Mucosa of rectum (tissue), 2 donors: Measurements from ENCODE around the gene EHBP1L1.

Experiments
- H3K27ac ChIP-seq, 2 donors: one replicate each; pipeline ENCODE4 v1.7.0; 2013; ENCODE audit warnings: inconsistent platforms in 2 of 2, low read depth in 2 of 2, low read length in 2 of 2
- H3K27me3 ChIP-seq, 2 donors: one replicate each; pipeline ENCODE4 v1.7.0; 2013; ENCODE audit warnings: low read length in 2 of 2; ENCODE audit not compliant: control insufficient read depth in 2 of 2, insufficient read depth in 2 of 2
- H3K36me3 ChIP-seq, 2 donors: one replicate each; pipeline ENCODE4 v1.7.0; 2013; ENCODE audit warnings: low read length in 2 of 2; ENCODE audit not compliant: control insufficient read depth in 2 of 2, insufficient read depth in 2 of 2
- H3K4me1 ChIP-seq, 2 donors: one replicate each; pipeline ENCODE4 v1.7.0; 2013; ENCODE audit warnings: low read length in 2 of 2, mild to moderate bottlenecking in 1 of 2; ENCODE audit not compliant: control insufficient read depth in 2 of 2, insufficient read depth in 2 of 2
- H3K4me3 ChIP-seq, 2 donors: one replicate each; pipeline ENCODE4 v1.7.0; 2013; ENCODE audit warnings: low read length in 2 of 2
- H3K9ac ChIP-seq, 2 donors: one replicate each; pipeline ENCODE4 v1.7.0; 2013; ENCODE audit warnings: low read length in 2 of 2, low read depth in 1 of 2, mild to moderate bottlenecking in 1 of 2
- H3K9me3 ChIP-seq, 2 donors: one replicate each; pipeline ENCODE4 v1.7.0; 2013; ENCODE audit warnings: low read length in 2 of 2; ENCODE audit not compliant: control insufficient read depth in 2 of 2
- donor health status: healthy.
- donor health status: Normal muscosa, but diverticular disease.

Gene EHBP1L1

GRCh38 chr11:65572356-65573051 lies 3.3 kb upstream of the EHBP1L1 start, which contains the start of gene FAM89B:
TSS of gene FAM89B (plus strand) at chr11:65572538. CDS start at chr11:65572670, 132 bp downstream.
- no peaks in the 10 kb centered on the region for H3K9me3 ChIP-seq
- no peaks in the 10 kb centered on the region for H3K27me3 ChIP-seq
- peak within 1 kb of the TSS; percentile 56 to 64 for H3K9ac ChIP-seq
- peak within 1 kb of the TSS; percentile 90 to 95 for H3K4me3 ChIP-seq
- peaks cover 0 to 3% of the 10 kb centered on the region in 2 donors for H3K36me3 ChIP-seq
- H3K4me1 ChIP-seq: peaks cover 60 to 71% of the 10 kb centered on the region in 2 donors
- H3K27ac ChIP-seq: peak within 1 kb of the TSS; percentile 67 to 93

- Histone ChIP-seq H3K4me3 (peak overlapping the region; percentile 63 to 80), H3K9me3 (no peaks in the 10 kb centered on the region), H3K9ac (peak overlapping the region; percentile 56 to 64), H3K27ac (peak overlapping the region; percentile 70 to 93), H3K36me3 (no peaks in the 10 kb centered on the region), H3K27me3 (no peaks in the 10 kb centered on the region), H3K4me1 (peaks cover 70 to 76% of the 10 kb centered on the region in 2 donors)
Observed at GRCh38 chr11:65573391-65574079, 2.3 kb upstream of the EHBP1L1 start.

- Histone ChIP-seq H3K9me3 (no peaks in the 10 kb centered on the region), H3K27ac (peak overlapping the region; percentile 90 to 93), H3K27me3 (no peaks in the 10 kb centered on the region), H3K36me3 (peaks cover 0 to 3% of the 10 kb centered on the region in 2 donors), H3K9ac (peak overlapping the region; percentile 66 to 85), H3K4me3 (peak overlapping the region; percentile 72 to 82), H3K4me1 (peaks cover 66 to 72% of the 10 kb centered on the region in 2 donors)
Observed at GRCh38 chr11:65574109-65574810, 1.6 kb upstream of the EHBP1L1 start.

GRCh38 chr11:65574811-65575567 lies 864 bp upstream of the EHBP1L1 start:
- peaks cover under 1 to 10% of the 10 kb centered on the region in 2 donors for H3K36me3 ChIP-seq
- peak overlapping the region; percentile 72 to 82 for H3K4me3 ChIP-seq
- H3K9ac ChIP-seq: peak overlapping the region; percentile 66 to 85
- no peaks in the 10 kb centered on the region for H3K27me3 ChIP-seq
- no peaks in the 10 kb centered on the region for H3K9me3 ChIP-seq
- peak overlapping the region; percentile 90 to 93 for H3K27ac ChIP-seq
- peaks cover 62 to 67% of the 10 kb centered on the region in 2 donors for H3K4me1 ChIP-seq

- Histone ChIP-seq H3K4me1 (peaks cover 56 to 59% of the 10 kb centered on the region in 2 donors), H3K9me3 (no peaks in the 10 kb centered on the region), H3K27me3 (no peaks in the 10 kb centered on the region), H3K4me3 (peak overlapping the region; percentile 66 to 79), H3K9ac (peak overlapping the region; percentile 85 to 87), H3K36me3 (peaks cover 12 to 21% of the 10 kb centered on the region in 2 donors), H3K27ac (peak overlapping the region; percentile 81 to 90)
Observed at GRCh38 chr11:65576232-65576866, 496 bp downstream of the EHBP1L1 start.

GRCh38 chr11:65576867-65577755 lies 1.3 kb downstream of the EHBP1L1 start:
- H3K27me3 ChIP-seq: no peaks in the 10 kb centered on the region
- no peaks in the 10 kb centered on the region for H3K9me3 ChIP-seq
- peak overlapping the region; percentile 81 to 90 for H3K27ac ChIP-seq
- peak overlapping the region; percentile 66 to 79 for H3K4me3 ChIP-seq
- H3K9ac ChIP-seq: peak overlapping the region; percentile 85 to 87
- H3K4me1 ChIP-seq: peaks cover 48 to 51% of the 10 kb centered on the region in 2 donors
- peaks cover 16 to 26% of the 10 kb centered on the region in 2 donors for H3K36me3 ChIP-seq

- Histone ChIP-seq H3K9ac (peak overlapping the region; percentile 85 to 87), H3K36me3 (peaks cover 16 to 26% of the 10 kb centered on the region in 2 donors), H3K9me3 (no peaks in the 10 kb centered on the region), H3K4me1 (peaks cover 48 to 51% of the 10 kb centered on the region in 2 donors), H3K4me3 (peak overlapping the region; percentile 66 to 79), H3K27me3 (no peaks in the 10 kb centered on the region), H3K27ac (peak overlapping the region; percentile 81 to 90)
Observed at GRCh38 chr11:65577756-65578109, 1.9 kb downstream of the EHBP1L1 start.

GRCh38 chr11:65578134-65578533 lies 2.3 kb downstream of the EHBP1L1 start:
- Histone ChIP-seq H3K9me3 (no peaks in the 10 kb centered on the region), H3K9ac (peak overlapping the region; percentile 85 to 87), H3K27me3 (no peaks in the 10 kb centered on the region), H3K36me3 (peaks cover 16 to 26% of the 10 kb centered on the region in 2 donors), H3K4me1 (peaks cover 46 to 47% of the 10 kb centered on the region in 2 donors), H3K27ac (peak overlapping the region in 1 of 2 donors; percentile 90), H3K4me3 (peak overlapping the region; percentile 66 to 79)
